ENCODE data around the gene IGSF8. TPM values are rescaled to one million over a fixed set of nuclear protein-coding genes. Genes with fewer than 3 reads are reported as not detected.

The IGSF8 gene
- 10 to 100 TPM; 26.3 to 32.0 TPM for total RNA-seq

- Mint-ChIP-seq H3K9me3 (no peaks in the 10 kb centered on the region), H3K27me3 (ENCODE audit: low read depth) (no peaks in the 10 kb centered on the region), H3K27ac (peak within 1 kb of the TSS; percentile 82), H3K4me1 (ENCODE audit: low read depth) (peaks cover 42% of the 10 kb centered on the region), H3K4me3 (peak within 1 kb of the TSS; percentile 84 to 94), H3K36me3 (ENCODE audit: insufficient read depth in 2 of 2) (no peaks in the 10 kb centered on the region)
- DNase-seq (peak; percentile 93 to 94), ATAC-seq (replicated peaks in 1 of 2) (peak; percentile 70 to 72)
These were observed at the start of gene IGSF8 for GRCh38 chr1:160097911-160098851. Gene IGSF8 (minus strand): TSS chr1:160098619. CDS start chr1:160098472, 147 bp downstream.

GRCh38 chr1:160148121-160148520, 49.7 kb upstream of the IGSF8 start:
- peaks cover 6% of the 10 kb centered on the region for H3K27me3 Mint-ChIP-seq (ENCODE audit: low read depth)
- ATAC-seq (replicated peaks in 1 of 2) (no peak), DNase-seq (no peak)
- no peak overlapping the region for H3K4me3 Mint-ChIP-seq
- no peaks in the 10 kb centered on the region for H3K9me3 Mint-ChIP-seq
- no peak overlapping the region for H3K27ac Mint-ChIP-seq
- no peaks in the 10 kb centered on the region for H3K36me3 Mint-ChIP-seq (ENCODE audit: insufficient read depth in 2 of 2)
- H3K4me1 Mint-ChIP-seq (ENCODE audit: low read depth): no peaks in the 10 kb centered on the region

GRCh38 chr1:160146107-160146506, 47.7 kb upstream of the IGSF8 start:
- H3K36me3 Mint-ChIP-seq (ENCODE audit: insufficient read depth in 2 of 2): no peaks in the 10 kb centered on the region
- no peak overlapping the region for H3K27ac Mint-ChIP-seq
- no peaks in the 10 kb centered on the region for H3K4me1 Mint-ChIP-seq (ENCODE audit: low read depth)
- no peaks in the 10 kb centered on the region for H3K9me3 Mint-ChIP-seq
- ATAC-seq (replicated peaks in 1 of 2) (no peak), DNase-seq (no peak)
- no peak overlapping the region for H3K4me3 Mint-ChIP-seq
- H3K27me3 Mint-ChIP-seq (ENCODE audit: low read depth): peaks cover 23% of the 10 kb centered on the region

- no peak overlapping the region for H3K4me3 Mint-ChIP-seq
- no peak for DNase-seq
- no peaks in the 10 kb centered on the region for H3K36me3 Mint-ChIP-seq (ENCODE audit: insufficient read depth in 2 of 2)
- H3K4me1 Mint-ChIP-seq (ENCODE audit: low read depth): no peaks in the 10 kb centered on the region
- no peak overlapping the region for H3K27ac Mint-ChIP-seq
- H3K9me3 Mint-ChIP-seq: no peaks in the 10 kb centered on the region
- H3K27me3 Mint-ChIP-seq (ENCODE audit: low read depth): peaks cover 23% of the 10 kb centered on the region
- ATAC-seq (replicated peaks in 1 of 2): no peak
These were observed 46.5 kb upstream of the IGSF8 start for GRCh38 chr1:160144921-160145320.

GRCh38 chr1:160143695-160144094, 45.3 kb upstream of the IGSF8 start:
- Mint-ChIP-seq H3K36me3 (ENCODE audit: insufficient read depth in 2 of 2) (no peaks in the 10 kb centered on the region), H3K9me3 (no peaks in the 10 kb centered on the region), H3K27ac (no peak overlapping the region), H3K4me3 (no peak overlapping the region), H3K4me1 (ENCODE audit: low read depth) (no peaks in the 10 kb centered on the region), H3K27me3 (ENCODE audit: low read depth) (peaks cover 23% of the 10 kb centered on the region)
- no peak for DNase-seq
- no peak for ATAC-seq (replicated peaks in 1 of 2)

GRCh38 chr1:160139840-160140239, 41.4 kb upstream of the IGSF8 start:
- Mint-ChIP-seq H3K27me3 (ENCODE audit: low read depth) (peaks cover 20% of the 10 kb centered on the region), H3K4me1 (ENCODE audit: low read depth) (no peaks in the 10 kb centered on the region), H3K9me3 (no peaks in the 10 kb centered on the region), H3K36me3 (ENCODE audit: insufficient read depth in 2 of 2) (no peaks in the 10 kb centered on the region), H3K27ac (no peak overlapping the region), H3K4me3 (no peak overlapping the region)
- no peak for ATAC-seq (replicated peaks in 1 of 2)
- no peak for DNase-seq

- H3K4me1 Mint-ChIP-seq (ENCODE audit: low read depth): no peaks in the 10 kb centered on the region
- no peak for DNase-seq
- H3K27ac Mint-ChIP-seq: no peak overlapping the region
- ATAC-seq (replicated peaks in 1 of 2): no peak
- H3K4me3 Mint-ChIP-seq: no peak overlapping the region
- no peaks in the 10 kb centered on the region for H3K9me3 Mint-ChIP-seq
- no peaks in the 10 kb centered on the region for H3K36me3 Mint-ChIP-seq (ENCODE audit: insufficient read depth in 2 of 2)
- peaks cover 24% of the 10 kb centered on the region for H3K27me3 Mint-ChIP-seq (ENCODE audit: low read depth)
These were observed 38.9 kb upstream of the IGSF8 start for GRCh38 chr1:160137216-160137862.

- no peaks in the 10 kb centered on the region for H3K9me3 Mint-ChIP-seq
- ATAC-seq (replicated peaks in 1 of 2): no peak
- DNase-seq: no peak
- H3K4me1 Mint-ChIP-seq (ENCODE audit: low read depth): no peaks in the 10 kb centered on the region
- H3K36me3 Mint-ChIP-seq (ENCODE audit: insufficient read depth in 2 of 2): no peaks in the 10 kb centered on the region
- H3K4me3 Mint-ChIP-seq: no peak overlapping the region
- peaks cover 24% of the 10 kb centered on the region for H3K27me3 Mint-ChIP-seq (ENCODE audit: low read depth)
- no peak overlapping the region for H3K27ac Mint-ChIP-seq
These were observed 38.4 kb upstream of the IGSF8 start for GRCh38 chr1:160136926-160137200.

GRCh38 chr1:160136121-160136925, 37.9 kb upstream of the IGSF8 start:
- no peak overlapping the region for H3K4me3 Mint-ChIP-seq
- peaks cover 24% of the 10 kb centered on the region for H3K27me3 Mint-ChIP-seq (ENCODE audit: low read depth)
- no peak overlapping the region for H3K27ac Mint-ChIP-seq
- ATAC-seq (replicated peaks in 1 of 2) (no peak), DNase-seq (no peak)
- no peaks in the 10 kb centered on the region for H3K4me1 Mint-ChIP-seq (ENCODE audit: low read depth)
- no peaks in the 10 kb centered on the region for H3K9me3 Mint-ChIP-seq
- H3K36me3 Mint-ChIP-seq (ENCODE audit: insufficient read depth in 2 of 2): no peaks in the 10 kb centered on the region

- Mint-ChIP-seq H3K36me3 (ENCODE audit: insufficient read depth in 2 of 2) (no peaks in the 10 kb centered on the region), H3K4me3 (no peak overlapping the region), H3K27me3 (ENCODE audit: low read depth) (peaks cover 30% of the 10 kb centered on the region), H3K4me1 (ENCODE audit: low read depth) (no peaks in the 10 kb centered on the region), H3K9me3 (no peaks in the 10 kb centered on the region), H3K27ac (no peak overlapping the region)
- DNase-seq (no peak), ATAC-seq (replicated peaks in 1 of 2) (no peak)
These were observed 36.6 kb upstream of the IGSF8 start for GRCh38 chr1:160134791-160135572.

- H3K9me3 Mint-ChIP-seq: no peaks in the 10 kb centered on the region
These were observed 35.8 kb upstream of the IGSF8 start for GRCh38 chr1:160133990-160134770.

More at GRCh38 chr1:160133990-160134770, 35.8 kb upstream of the IGSF8 start:
- no peak for ATAC-seq (replicated peaks in 1 of 2)
- Mint-ChIP-seq H3K27me3 (ENCODE audit: low read depth) (peaks cover 30% of the 10 kb centered on the region), H3K4me1 (ENCODE audit: low read depth) (no peaks in the 10 kb centered on the region), H3K27ac (no peak overlapping the region), H3K4me3 (no peak overlapping the region), H3K36me3 (ENCODE audit: insufficient read depth in 2 of 2) (no peaks in the 10 kb centered on the region)
- DNase-seq: no peak

All from activated T-cell treated with anti-CD3 and anti-CD28 coated beads, Interleukin-2, amount 50 U/mL, for 72 hours (primary cell).